Stomach smooth muscle (tissue), 2 donors: Measurements from ENCODE around the gene NDUFS6.

Experiments used
- H3K27ac ChIP-seq: one replicate; pipeline ENCODE4 v1.7.0; 2013; ENCODE audit warnings: mild to moderate bottlenecking, low read length, inconsistent platforms
- H3K27me3 ChIP-seq, 2 donors: one replicate each; pipeline ENCODE4 v1.7.0; 2013; ENCODE audit warnings: low read length in 2 of 2; ENCODE audit not compliant: insufficient read depth in 2 of 2, control insufficient read depth in 1 of 2
- H3K36me3 ChIP-seq, 2 donors: one replicate each; pipeline ENCODE4 v1.7.0; 2013; ENCODE audit warnings: low read length in 2 of 2; ENCODE audit not compliant: control insufficient read depth in 2 of 2, insufficient read depth in 2 of 2
- H3K4me1 ChIP-seq: one replicate; pipeline ENCODE4 v1.7.0; 2013; ENCODE audit warnings: low read length; ENCODE audit not compliant: control insufficient read depth, insufficient read depth
- H3K4me3 ChIP-seq, 2 donors: one replicate each; pipeline ENCODE4 v1.7.0; 2013; ENCODE audit warnings: low read length in 2 of 2
- H3K9ac ChIP-seq, 2 donors: one replicate each; pipeline ENCODE4 v1.7.0; 2013; ENCODE audit warnings: low read length in 2 of 2, mild to moderate bottlenecking in 1 of 2
- H3K9me3 ChIP-seq, 2 donors: one replicate each; pipeline ENCODE4 v1.7.0; 2013; ENCODE audit warnings: low read length in 2 of 2; ENCODE audit not compliant: control insufficient read depth in 2 of 2
- donor health status: healthy.
- donor health status: Pancreatic carcinoma.

Gene NDUFS6

GRCh38 chr5:1830571-1831228, 29.5 kb downstream of the NDUFS6 start:
- Histone ChIP-seq H3K9ac (no peak overlapping the region), H3K9me3 (no peaks in the 10 kb centered on the region), H3K4me1 (no peaks in the 10 kb centered on the region), H3K4me3 (no peak overlapping the region), H3K27ac (no peak overlapping the region), H3K27me3 (peaks cover 0 to 8% of the 10 kb centered on the region in 2 donors), H3K36me3 (peaks cover 0 to 2% of the 10 kb centered on the region in 2 donors)

GRCh38 chr5:1831257-1831656, 30.1 kb downstream of the NDUFS6 start:
- Histone ChIP-seq H3K27ac (no peak overlapping the region), H3K4me1 (no peaks in the 10 kb centered on the region), H3K4me3 (no peak overlapping the region), H3K9me3 (no peaks in the 10 kb centered on the region), H3K27me3 (peaks cover 0 to 8% of the 10 kb centered on the region in 2 donors), H3K9ac (no peak overlapping the region), H3K36me3 (peaks cover 0 to 1% of the 10 kb centered on the region in 2 donors)

GRCh38 chr5:1831677-1832313, 30.6 kb downstream of the NDUFS6 start:
- Histone ChIP-seq H3K9ac (no peak overlapping the region), H3K27ac (no peak overlapping the region), H3K27me3 (peaks cover 0 to 8% of the 10 kb centered on the region in 2 donors), H3K9me3 (no peaks in the 10 kb centered on the region), H3K4me3 (no peak overlapping the region), H3K36me3 (no peaks in the 10 kb centered on the region), H3K4me1 (no peaks in the 10 kb centered on the region)

- H3K27ac ChIP-seq = no peak overlapping the region
- H3K9ac ChIP-seq = no peak overlapping the region
- H3K27me3 ChIP-seq = peaks cover 0 to 8% of the 10 kb centered on the region in 2 donors
These were observed 31.5 kb downstream of the NDUFS6 start for GRCh38 chr5:1832511-1833250.

GRCh38 chr5:1833264-1834021, 32.2 kb downstream of the NDUFS6 start:
- H3K27ac ChIP-seq = no peak overlapping the region
- H3K4me1 ChIP-seq = no peaks in the 10 kb centered on the region
- H3K9me3 ChIP-seq = no peaks in the 10 kb centered on the region
- no peaks in the 10 kb centered on the region for H3K36me3 ChIP-seq
- H3K9ac ChIP-seq = no peak overlapping the region
- no peak overlapping the region for H3K4me3 ChIP-seq
- H3K27me3 ChIP-seq = peaks cover 3 to 8% of the 10 kb centered on the region in 2 donors

More at GRCh38 chr5:1832511-1833250, 31.5 kb downstream of the NDUFS6 start:
- H3K4me1 ChIP-seq = no peaks in the 10 kb centered on the region
- H3K4me3 ChIP-seq = no peak overlapping the region
- H3K36me3 ChIP-seq = no peaks in the 10 kb centered on the region
- H3K9me3 ChIP-seq = no peaks in the 10 kb centered on the region

GRCh38 chr5:1834022-1834551, 32.9 kb downstream of the NDUFS6 start:
- Histone ChIP-seq H3K4me1 (no peaks in the 10 kb centered on the region), H3K4me3 (no peak overlapping the region), H3K9me3 (no peaks in the 10 kb centered on the region), H3K9ac (no peak overlapping the region), H3K27ac (no peak overlapping the region), H3K27me3 (peaks cover 6 to 8% of the 10 kb centered on the region in 2 donors), H3K36me3 (no peaks in the 10 kb centered on the region)

GRCh38 chr5:1834721-1835429, 33.7 kb downstream of the NDUFS6 start:
- Histone ChIP-seq H3K27me3 (peaks cover 8% of the 10 kb centered on the region in 2 donors), H3K9ac (no peak overlapping the region), H3K36me3 (no peaks in the 10 kb centered on the region), H3K4me3 (no peak overlapping the region), H3K9me3 (no peaks in the 10 kb centered on the region), H3K27ac (no peak overlapping the region), H3K4me1 (no peaks in the 10 kb centered on the region)

GRCh38 chr5:1835431-1835830, 34.2 kb downstream of the NDUFS6 start:
- Histone ChIP-seq H3K27ac (no peak overlapping the region), H3K9ac (no peak overlapping the region), H3K4me3 (no peak overlapping the region), H3K4me1 (no peaks in the 10 kb centered on the region), H3K27me3 (peaks cover 8 to 14% of the 10 kb centered on the region in 2 donors), H3K9me3 (no peaks in the 10 kb centered on the region), H3K36me3 (no peaks in the 10 kb centered on the region)

- H3K9me3 ChIP-seq = no peaks in the 10 kb centered on the region
- peaks cover 11 to 22% of the 10 kb centered on the region in 2 donors for H3K27me3 ChIP-seq
- H3K4me1 ChIP-seq = no peaks in the 10 kb centered on the region
- H3K36me3 ChIP-seq = no peaks in the 10 kb centered on the region
- H3K4me3 ChIP-seq = no peak overlapping the region
- no peak overlapping the region for H3K9ac ChIP-seq
- H3K27ac ChIP-seq = no peak overlapping the region
These were observed 35.1 kb downstream of the NDUFS6 start for GRCh38 chr5:1836176-1836890.
